ENCODE data around the gene PRSS1.

DNA sequence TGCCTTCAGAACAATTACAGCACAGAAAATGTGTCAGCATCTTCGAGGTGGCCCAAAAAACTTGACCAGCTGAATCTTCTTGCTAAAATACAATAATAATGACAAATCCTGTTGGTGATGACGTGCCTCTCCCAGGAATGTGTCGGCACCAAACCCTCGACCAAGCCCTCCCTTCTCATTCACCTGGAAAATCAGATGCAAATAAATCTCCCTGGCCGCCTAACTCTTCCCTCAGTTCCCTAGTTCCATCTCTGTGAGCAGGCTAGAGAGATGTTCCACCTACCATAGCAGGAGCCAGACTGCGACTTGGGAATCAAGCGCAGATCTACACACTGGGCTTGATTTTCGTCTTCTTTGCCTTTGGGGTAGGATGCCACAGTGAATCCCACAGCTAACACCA is 4.1 kb downstream of the PRSS1 start:
- TF ChIP-seq CTCF (IDR thresholded peaks at IDR 0.05) (no peak), POLR2A (IDR thresholded peaks at IDR 0.05) (no peak)

Data from breast epithelium (tissue), 3 donors.